22Rv1 (cell line): Measurements from ENCODE around the gene FCHSD2.

Experiments used
- ZFX ChIP-seq: fragments of 450-650 bp; IDR thresholded peaks from 2 replicates; pipeline ENCODE4 v1.6.1; 2017; ENCODE audit warnings: antibody characterized with exemption, borderline replicate concordance
- TF ChIP-seq, protein P1 (sequence below): fragments of 450-650 bp; IDR thresholded peaks from 2 replicates; pipeline ENCODE4 v1.5.1; 2017; ENCODE audit warnings: mild to moderate bottlenecking

DNA sequence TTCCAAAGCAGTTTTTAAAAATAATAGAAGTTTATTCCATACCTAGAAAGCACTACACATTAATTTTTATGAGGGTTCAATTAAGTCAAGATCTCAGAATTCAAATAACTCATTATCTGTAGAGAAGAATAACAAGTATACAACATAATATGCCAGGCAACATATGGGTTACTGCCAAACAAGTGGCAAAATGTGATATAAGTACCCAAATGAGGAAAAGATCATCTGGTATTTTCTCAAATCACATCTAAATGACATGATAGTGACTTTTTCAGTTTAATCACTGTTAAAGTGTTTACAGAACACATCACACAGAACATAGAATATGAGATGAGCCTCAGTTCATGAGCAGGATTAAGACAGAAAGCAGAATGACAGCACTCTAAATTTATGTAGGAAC lies 123.3 kb downstream of the FCHSD2 start:
- TF ChIP-seq, protein P1, sequence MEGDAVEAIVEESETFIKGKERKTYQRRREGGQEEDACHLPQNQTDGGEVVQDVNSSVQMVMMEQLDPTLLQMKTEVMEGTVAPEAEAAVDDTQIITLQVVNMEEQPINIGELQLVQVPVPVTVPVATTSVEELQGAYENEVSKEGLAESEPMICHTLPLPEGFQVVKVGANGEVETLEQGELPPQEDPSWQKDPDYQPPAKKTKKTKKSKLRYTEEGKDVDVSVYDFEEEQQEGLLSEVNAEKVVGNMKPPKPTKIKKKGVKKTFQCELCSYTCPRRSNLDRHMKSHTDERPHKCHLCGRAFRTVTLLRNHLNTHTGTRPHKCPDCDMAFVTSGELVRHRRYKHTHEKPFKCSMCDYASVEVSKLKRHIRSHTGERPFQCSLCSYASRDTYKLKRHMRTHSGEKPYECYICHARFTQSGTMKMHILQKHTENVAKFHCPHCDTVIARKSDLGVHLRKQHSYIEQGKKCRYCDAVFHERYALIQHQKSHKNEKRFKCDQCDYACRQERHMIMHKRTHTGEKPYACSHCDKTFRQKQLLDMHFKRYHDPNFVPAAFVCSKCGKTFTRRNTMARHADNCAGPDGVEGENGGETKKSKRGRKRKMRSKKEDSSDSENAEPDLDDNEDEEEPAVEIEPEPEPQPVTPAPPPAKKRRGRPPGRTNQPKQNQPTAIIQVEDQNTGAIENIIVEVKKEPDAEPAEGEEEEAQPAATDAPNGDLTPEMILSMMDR = no peak
- no peak for TF ChIP-seq ZFX
